ENCODE results near the gene MRPS22.
"Not testable (repeated sequence)": the region's sequence is repeated elsewhere in the genome, so short reads cannot be mapped to it uniquely, and the experiment has no call there.

The MRPS22 gene

DNA sequence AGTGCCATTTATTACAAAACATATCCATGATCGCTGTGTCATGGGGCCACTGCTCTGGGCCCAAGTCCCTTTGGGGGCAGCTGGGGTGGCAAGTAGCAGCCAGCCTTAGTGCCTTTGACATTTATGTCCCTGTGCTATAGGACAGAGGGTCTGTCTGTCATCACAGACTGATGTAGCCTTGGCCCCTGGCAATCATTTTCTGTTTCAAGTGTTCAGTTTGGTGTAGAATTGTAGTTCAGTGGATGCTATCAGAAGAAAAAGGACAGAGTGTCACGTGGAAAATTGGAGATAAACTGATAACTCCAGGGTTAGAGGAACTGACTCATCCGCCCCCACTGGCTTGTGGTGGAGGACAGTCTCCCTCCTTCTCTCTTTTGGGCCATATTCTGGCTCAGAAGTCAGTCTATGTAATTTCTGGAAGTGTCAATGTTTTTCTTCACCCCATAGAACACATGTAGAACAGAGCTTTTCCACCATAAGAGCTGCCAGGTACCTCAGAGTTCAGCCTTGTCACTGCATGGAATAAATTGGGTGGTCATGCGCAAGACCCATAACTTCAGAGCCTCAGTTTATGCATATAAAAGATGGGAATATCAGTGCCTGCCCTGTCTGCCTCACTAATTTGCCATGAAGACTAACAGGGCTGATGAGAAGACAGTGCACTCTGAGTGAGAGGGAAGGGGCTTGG lies 4.5 kb upstream of the MRPS22 start:
- DNase-seq (ENCODE audit: low spot score), result no peak

DNA sequence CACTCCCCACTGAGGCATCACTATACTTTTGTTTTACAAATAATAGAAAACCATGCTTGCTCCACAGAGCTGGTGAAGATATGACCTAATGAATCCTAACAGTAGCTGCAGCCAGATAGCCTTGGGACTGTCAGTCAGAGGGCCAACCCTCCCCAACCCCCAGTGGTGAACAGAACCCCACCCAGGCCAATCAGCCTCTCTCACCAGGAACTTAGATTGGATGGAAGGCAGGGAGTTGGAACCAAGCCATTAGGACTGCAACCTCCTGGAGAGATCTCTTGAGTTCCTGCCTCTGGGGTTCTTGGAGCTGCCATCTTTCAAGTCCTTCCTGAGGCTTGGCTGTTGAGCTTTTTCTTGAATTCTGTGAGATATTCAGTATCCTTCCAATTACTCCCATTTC lies 3.0 kb upstream of the MRPS22 start:
- no peak for DNase-seq (ENCODE audit: low spot score)

DNA sequence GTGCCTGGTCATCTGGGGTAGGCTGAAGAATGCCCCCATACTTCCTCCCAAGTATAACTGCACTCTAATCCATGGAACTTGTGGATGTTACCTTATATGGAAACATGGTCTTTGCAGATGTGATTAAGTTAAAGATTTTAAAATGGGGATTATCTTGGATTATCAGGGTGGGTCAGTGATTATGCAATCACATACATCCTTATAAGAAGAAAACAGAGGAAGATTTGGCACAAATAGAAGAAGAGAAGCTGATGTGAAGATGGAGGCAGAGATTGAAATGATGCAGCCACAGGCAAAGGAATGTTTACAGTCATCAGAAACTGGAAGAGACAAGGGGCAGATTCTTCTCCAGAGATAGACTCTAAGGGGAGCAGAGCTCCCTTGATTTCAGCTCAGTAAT lies 1.8 kb upstream of the MRPS22 start:
- no peak for DNase-seq (ENCODE audit: low spot score)

DNA sequence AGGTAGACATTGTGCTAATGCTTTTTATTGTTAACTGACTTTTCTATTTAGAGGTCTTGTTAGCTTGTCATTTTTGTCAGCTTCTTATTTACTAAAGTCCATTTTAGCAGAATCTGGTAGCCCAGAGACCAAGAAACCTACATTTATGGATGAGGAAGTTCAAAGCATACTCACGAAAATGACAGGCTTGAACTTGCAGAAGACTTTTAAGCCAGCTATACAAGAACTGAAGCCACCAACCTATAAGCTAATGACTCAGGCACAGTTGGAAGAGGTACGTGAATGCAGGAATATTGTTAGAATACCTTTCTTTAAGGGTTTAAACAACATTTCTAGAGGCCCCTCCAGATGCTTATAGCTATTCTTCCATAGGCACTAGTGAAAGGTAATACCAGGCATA lies 3.0 kb downstream of the MRPS22 start:
- no peak for DNase-seq (ENCODE audit: low spot score)

DNA sequence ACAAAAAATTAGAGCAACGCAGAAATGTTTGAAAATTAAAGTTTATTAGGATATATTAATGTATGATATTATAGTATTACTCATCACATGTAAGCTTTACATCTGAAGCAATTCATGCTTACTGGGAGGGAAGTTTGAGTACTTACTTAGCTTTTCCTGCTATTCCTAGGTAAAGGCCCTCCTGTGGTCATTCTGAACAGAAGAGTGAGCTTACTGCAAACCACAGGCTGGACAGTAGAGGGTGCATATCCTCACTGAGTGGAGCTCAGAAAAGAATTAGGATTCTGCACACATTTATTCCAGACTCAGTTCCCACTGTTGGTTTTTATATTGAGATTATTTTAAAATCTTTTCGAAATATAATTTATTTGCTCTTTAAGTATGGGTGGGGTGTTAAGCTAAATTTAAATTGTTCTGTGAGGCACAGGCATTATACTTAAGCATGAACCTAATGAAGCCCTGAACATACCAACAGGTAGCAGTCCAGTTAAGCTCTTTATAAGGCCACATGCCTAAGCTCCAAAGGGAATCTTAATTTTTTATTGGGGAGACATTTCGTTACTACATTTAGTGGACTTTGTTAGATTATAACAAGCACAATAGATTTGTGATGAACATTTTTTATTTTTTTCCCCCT lies 10.2 kb downstream of the MRPS22 start:
- no peak for DNase-seq (ENCODE audit: low spot score)

DNA sequence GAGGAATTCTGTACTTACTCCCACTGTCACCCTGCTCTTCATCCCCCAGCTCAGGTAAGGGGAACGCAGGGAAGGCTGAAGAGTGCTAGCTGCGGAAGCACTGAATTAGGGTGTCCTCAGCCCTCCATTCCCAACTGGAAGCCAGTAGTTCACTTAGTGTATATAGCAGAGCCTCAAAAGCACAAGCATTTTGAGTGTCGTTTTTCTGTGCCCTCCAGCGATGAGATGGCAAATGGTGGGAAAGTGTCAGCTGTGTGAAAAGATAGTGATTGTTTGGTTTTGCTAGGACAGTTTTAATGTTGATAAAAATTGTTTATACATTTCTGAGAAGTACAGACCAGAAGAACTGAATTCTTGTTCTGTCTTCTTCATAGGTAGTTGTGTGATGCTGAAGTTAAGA lies 10.8 kb downstream of the MRPS22 start:
- no peak for DNase-seq (ENCODE audit: low spot score)

DNA sequence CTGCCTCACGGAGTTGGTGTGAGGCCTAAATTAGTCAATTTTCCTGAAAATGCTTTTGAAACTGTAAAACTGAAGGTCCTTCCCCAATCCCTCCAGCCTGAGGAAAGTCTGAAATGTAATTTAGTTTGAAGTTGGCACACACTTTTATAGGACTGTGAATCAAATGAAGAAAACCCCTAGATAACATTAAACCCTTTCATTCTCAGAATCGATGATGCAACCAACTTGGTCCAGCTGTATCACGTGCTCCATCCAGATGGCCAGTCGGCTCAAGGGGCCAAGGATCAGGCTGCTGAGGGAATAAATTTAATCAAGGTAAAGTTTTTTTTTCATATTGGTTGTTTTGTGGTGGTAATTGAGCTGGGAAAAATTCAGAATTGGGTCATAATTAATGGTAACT lies 11.7 kb downstream of the MRPS22 start:
- DNase-seq (ENCODE audit: low spot score), result no peak

DNA sequence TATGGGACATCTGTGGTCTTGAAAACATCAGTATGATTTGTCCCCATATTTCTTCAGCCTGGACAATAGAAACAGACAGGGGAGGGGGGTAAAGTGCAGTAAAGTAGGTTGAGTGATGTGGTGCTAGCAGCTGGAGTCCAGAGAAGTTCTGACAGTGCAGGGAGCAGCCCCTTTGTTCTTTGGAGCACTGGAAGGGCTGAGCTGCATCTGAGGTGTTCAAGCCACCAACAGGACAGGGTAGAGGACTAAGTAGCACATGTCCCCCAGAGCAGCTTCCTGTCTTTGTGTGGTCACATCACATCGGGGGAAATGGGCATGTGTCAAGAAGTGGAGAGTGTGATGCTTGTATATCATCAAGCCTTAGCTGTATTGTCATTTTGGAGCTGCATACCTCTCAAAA lies 12.1 kb downstream of the MRPS22 start:
- DNase-seq (ENCODE audit: low spot score), result no peak

DNA sequence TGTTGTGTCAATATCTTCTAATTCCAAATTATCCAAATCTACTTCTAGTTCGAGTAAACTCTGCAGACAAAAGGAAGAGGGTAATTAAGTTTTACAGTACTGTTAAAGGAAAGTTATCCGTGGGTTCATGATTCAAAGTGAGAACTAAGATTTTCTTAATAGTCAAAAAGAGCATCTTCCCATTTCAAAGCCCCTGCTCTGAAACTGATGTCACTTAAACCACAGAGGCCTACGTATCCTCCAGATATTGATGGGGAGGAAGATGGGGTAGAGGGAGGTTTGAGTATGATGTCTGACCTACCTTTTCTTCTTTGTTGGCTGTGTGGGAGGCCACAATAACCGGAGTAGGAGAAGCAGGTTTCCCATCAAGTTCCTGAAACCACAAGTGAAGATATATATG lies 14.1 kb downstream of the MRPS22 start:
- DNase-seq (ENCODE audit: low spot score), result no peak

DNA sequence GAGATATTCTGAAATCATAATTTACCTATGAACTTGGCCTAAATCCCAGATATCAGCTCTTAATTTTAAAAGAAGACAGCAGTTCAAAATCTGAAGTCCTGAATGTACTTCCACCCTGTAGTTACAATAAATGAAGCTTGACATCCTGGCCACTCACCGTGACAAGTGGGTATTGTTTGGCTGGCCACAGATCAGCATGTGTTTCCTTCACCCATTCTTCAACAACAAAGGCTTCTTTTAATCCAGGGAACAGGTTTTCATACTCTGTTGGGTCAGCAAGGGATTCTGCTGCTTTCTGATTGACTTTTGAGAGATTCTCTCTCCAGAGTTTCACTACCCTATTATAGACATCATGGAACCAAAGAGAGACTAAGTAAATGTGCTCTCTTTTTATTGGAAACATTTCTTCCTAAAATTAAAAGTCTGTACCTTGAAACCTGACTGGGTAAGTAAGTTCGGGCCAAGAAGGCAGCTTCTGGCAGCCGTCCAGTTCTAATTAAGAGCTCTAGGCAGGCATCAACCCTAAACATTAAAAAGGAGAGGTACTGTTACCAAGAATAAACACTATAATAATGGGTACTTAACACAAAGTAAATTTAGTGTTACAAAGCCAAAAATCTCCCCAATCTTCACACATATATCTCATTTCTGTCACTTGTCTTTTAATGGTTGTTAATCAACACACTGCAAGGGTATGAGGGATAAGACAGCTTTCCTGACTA lies 15.2 kb downstream of the MRPS22 start:
- no peak for DNase-seq (ENCODE audit: low spot score)

DNA sequence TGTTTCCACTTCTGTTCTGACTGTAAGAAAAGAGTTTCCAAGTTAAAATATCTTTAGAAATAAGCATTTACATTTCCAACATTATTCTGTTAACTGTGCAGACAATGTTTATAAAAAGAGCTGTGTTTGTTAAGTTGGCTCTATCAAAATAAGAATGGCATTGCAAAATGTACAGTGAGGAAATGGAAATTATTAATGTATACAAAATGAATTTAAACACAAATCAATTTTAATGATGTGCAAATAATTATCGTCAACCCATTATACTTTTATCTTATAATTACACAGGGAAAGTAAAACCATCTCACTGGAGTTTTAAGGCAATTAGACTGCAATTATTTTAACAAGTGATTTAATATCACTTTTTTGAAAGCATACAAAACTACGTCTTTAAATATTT lies 17.5 kb downstream of the MRPS22 start:
- DNase-seq (ENCODE audit: low spot score), result no peak

DNA sequence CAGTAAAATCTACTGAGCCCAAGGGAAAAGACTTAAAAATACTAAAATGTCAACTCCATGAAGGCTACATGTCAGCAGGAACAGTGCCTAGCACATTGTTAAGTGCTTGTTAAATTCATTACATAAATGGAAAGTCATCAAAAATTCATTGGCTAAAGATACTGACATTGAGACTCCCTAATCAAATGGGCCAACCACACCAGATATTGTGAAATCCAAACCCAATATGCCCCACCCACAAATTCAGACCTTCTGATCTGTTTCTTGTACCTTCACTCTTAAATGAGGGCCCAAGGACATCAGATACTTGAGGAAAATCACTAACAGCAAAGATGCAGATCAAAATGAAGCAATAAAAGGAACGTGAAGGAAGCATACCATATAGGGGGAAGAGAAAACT lies 20.7 kb downstream of the MRPS22 start:
- DNase-seq (ENCODE audit: low spot score), result no peak

DNA sequence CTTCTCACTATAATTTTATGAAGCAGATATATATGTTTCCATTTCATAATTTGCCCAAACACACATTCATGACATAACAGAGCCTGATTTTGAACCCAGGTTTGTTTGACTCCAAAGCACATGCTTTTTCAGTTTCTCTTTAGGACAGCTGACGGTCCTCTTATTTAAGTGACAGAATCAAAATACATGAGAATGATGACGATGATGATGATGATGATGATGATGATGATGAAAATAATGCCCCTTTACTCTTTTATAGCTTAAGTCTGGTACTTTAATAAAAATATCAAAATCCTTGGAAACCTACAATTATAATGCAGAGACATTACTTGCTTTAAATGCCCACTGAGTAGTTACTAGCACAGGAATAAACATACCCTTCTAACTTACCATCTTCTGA lies 30.3 kb downstream of the MRPS22 start:
- DNase-seq (ENCODE audit: low spot score), result no peak

DNA sequence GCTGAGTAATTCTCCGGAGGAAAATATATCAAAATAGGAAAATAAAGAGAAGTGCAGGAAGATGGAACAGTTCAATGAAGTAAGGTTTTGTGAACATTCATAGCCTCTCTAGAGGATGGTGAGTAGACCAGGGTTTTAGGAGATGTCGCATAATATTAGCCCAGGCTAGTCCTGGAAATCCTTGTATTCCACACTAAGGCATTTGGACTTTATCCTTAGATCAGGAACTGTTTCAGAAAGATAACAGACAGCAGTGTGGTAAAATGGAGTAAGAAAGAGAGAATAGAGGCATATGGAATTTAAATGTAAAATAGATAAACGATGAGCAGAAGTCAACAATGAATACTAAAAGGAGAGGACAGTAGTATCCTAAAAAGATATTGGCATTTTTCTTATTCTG lies 33.6 kb downstream of the MRPS22 start:
- DNase-seq (ENCODE audit: low spot score), result no peak

DNA sequence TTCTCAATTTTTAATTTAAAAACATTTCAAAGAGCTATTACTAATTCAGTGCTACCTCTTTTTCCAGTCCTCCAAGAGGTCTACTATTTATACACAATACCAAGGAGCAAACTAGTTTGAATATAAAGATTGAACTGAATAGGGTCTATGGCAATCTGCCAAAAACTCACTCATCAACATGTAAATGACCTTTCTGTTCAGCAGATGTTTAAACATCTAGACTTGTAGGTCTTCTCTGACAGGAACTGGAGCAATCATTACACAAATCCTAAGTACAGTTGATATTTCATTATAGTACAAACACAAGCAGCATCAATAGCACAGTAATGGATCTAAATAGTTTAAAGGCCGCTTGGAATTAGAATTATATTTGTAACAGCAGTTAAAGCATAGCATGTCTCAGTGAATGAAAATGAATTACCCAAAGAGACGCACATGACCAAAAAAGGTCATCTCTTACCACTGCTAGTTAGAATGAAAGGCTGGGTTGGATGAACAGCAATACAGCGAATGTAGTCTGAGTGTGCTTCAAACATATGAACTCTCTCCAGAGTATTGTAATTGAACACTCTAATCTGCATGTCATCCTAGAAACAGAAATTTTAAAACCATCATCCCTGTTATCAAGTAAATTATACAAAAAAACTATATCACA lies 34.9 kb downstream of the MRPS22 start:
- DNase-seq (ENCODE audit: low spot score), result no peak

DNA sequence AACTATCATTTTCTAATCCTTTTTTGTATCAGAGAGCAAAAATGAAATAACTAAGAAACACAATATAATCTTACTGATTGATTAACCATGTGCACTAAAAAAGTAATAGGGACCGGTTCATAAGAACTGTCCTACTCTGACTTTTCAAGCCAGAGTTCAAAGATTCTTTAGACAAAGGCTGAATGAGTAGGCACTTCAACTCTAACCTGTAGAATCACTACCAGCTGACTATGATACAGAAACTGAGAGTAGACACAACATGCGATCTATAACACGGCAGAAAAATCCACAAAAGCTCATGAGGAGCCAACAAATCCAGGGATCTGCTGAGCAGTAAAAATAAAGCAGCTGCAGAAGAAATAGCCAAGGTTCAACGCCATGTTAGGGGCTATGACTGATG lies 36.8 kb downstream of the MRPS22 start:
- no peak for DNase-seq (ENCODE audit: low spot score)

DNA sequence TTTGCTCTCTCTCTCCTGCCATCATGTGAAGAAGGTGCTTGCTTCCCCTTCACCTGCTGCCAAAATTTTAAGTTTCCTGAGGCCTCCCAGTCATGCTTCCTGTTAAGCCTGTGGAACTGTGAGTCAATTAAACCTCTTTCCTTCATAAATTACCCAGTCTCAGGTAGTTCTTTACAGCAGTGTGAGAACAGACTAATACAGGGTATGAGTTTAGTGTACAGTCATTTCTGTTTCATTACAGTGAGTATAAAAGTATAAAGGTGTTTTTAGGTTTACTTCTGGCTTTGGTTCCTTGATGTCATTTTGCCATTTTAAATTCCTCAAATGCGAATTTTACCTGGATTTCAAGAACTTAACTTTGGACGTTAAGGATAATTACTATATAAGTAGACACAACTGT lies 38.5 kb downstream of the MRPS22 start:
- not testable (repeated sequence) for DNase-seq (ENCODE audit: low spot score)

DNA sequence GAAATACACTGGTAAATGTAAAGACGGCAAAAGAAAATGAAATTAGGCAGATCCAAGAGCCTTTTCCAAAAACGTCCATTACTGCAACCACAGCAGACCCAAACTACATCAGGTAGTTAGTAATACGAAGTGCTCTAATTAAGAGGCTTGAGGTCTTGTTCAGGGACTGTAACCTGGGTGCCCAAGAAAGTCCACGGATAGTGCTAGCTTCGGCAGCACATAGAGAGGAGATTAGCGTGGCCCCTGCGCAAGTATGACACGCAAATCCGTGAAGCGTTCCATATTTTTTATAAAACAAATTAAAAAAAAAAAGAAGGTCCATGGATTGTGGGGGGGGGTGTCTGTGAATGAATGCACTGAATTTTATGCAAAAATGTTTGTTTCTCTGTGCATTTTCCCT lies 44.3 kb downstream of the MRPS22 start:
- no peak for DNase-seq (ENCODE audit: low spot score)

DNA sequence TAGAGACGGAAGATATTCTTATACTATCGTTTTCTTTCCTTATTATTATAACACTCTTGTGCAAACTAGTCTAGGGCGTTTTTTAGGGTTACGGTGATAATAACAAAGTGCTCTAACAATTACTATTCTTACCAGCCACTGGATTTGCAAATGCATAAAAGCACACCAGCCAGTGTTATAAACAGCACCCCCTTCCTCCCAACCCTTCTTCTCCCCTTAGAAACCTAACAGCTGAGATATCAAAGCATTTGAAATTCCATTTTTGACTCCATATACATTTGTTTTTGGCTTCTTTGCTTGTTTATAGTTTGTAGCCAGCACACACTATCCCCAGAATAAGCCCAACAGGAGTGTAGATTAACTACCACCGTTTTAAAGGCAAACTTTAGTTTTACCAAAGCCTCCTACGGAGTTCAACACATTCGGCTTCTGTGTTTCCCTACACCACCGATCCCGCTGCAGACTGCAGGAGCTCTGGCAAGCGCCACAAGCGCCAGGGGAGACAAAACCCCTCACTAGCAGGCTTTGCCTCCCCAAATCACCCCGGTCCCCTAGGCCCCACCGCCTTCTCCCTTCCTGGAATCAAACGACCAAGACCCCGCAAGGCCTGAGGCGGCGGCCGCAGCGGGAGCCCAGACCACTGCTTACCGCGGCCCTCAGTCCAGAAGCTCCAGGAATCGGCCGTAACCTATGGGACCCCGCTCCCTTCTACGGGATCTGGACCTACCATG lies 45.2 kb downstream of the MRPS22 start:
- DNase-seq (ENCODE audit: low spot score), result no peak

DNA sequence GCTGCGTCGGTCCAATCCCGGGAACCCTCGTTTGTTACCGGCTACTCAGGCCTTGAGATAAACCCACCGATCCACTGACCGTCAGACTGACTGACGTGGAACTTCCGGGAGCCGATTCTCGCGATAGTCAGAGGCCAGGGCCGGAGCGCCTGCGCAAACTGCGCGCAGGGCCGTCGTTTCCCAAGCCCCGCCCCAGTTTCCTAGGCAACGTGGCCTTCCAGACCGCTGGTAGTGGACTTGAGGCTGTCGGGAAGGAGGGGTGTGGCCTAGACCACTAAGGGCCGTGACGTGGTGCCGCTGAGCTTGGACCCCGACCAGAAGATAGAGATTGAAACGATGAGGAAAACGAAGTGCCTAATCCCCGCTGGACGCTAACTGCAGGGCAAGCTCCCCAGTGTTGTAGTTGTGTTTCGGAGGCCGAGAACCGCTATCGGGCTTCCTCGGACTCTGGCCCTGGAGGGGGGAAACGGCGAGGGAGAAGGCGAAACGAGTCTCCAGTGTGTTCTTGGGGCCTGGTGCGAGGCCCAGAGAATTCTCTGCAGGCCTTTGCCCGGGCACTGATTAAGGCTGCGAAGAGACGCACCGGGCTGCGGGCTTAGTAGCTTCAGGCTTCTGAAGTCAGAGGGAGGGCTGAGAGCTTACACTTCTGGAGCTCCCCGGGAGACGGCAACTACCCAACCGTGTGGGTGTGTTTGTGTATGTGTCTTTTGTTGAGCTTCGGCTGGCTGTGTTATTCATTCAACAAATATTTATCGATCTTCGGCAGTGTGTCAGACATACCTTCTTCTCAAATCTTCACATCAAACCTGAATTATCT lies 45.9 kb downstream of the MRPS22 start, which contains the start of gene COPB2:
TSS of gene COPB2 (minus strand) at position 96 of the 817 bp plus-strand sequence. CDS start 97 bp downstream, outside the sequence.
- peak; percentile 92 for DNase-seq (ENCODE audit: low spot score)

DNA sequence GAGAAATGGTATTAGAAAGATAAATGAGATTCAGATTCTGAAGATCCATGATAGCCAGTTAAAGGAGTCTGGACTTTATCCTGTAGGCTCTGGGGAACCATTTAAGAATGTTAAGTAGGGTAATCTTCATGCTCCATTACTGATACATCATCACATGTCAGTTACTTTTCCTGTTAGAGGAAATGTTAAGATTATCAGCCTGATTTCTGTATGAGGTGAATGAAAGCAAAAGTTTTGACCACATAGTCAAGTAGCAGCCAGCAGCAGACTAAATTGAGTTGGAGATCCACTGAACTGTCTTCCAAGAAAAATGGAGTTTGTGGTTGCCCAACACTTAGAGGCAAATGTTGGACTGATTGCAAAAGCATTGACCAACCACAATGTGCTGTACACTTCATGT lies 50.3 kb downstream of the MRPS22 start:
- DNase-seq (ENCODE audit: low spot score), result no peak
